HG03457 (cell line): Measurements from ENCODE around the gene SPG11.
"Not testable (repeated sequence)": the region's sequence is repeated elsewhere in the genome, so short reads cannot be mapped to it uniquely, and the experiment has no call there.

Experiments used
- ATAC-seq: cut with Tn5 transposase; IDR thresholded peaks from one replicate; pipeline ENCODE4 v1.9.1; 2021; ENCODE audit warnings: moderate number of reproducible peaks; ENCODE audit not compliant: unreplicated experiment

The SPG11 gene

GRCh38 chr15:44676676-44677075 is 13.2 kb upstream of the SPG11 start:
- no peak for ATAC-seq

- no peak for ATAC-seq
Measured at GRCh38 chr15:44675911-44676310, 12.4 kb upstream of the SPG11 start.

GRCh38 chr15:44673639-44674038 is 10.2 kb upstream of the SPG11 start:
- ATAC-seq = no peak

GRCh38 chr15:44670087-44670950 is 6.9 kb upstream of the SPG11 start:
- no peak for ATAC-seq

- ATAC-seq = no peak
Measured at GRCh38 chr15:44668921-44669320, 5.5 kb upstream of the SPG11 start.

- ATAC-seq = no peak
Measured at GRCh38 chr15:44667039-44667360, 3.5 kb upstream of the SPG11 start.

GRCh38 chr15:44666210-44667038 is 3.0 kb upstream of the SPG11 start:
- ATAC-seq = no peak

GRCh38 chr15:44662478-44663409 is 718 bp downstream of the SPG11 start:
- ATAC-seq = peak; percentile 45

- no peak for ATAC-seq
Measured at GRCh38 chr15:44661576-44661975, 1.9 kb downstream of the SPG11 start.

- ATAC-seq = no peak
Measured at GRCh38 chr15:44659056-44659455, 4.4 kb downstream of the SPG11 start.

- no peak for ATAC-seq
Measured at GRCh38 chr15:44657378-44657777, 6.1 kb downstream of the SPG11 start.

GRCh38 chr15:44656913-44657312 is 6.5 kb downstream of the SPG11 start:
- no peak for ATAC-seq

- ATAC-seq = no peak
Measured at GRCh38 chr15:44656298-44656697, 7.2 kb downstream of the SPG11 start.

- ATAC-seq = no peak
Measured at GRCh38 chr15:44654858-44655257, 8.6 kb downstream of the SPG11 start.

- no peak for ATAC-seq
Measured at GRCh38 chr15:44647637-44648036, 15.8 kb downstream of the SPG11 start.

- ATAC-seq = no peak
Measured at GRCh38 chr15:44647036-44647435, 16.4 kb downstream of the SPG11 start.

GRCh38 chr15:44646460-44646859 is 17.0 kb downstream of the SPG11 start:
- ATAC-seq = no peak

- no peak for ATAC-seq
Measured at GRCh38 chr15:44641651-44642050, 21.8 kb downstream of the SPG11 start.

- ATAC-seq = no peak
Measured at GRCh38 chr15:44636976-44637375, 26.5 kb downstream of the SPG11 start.

- ATAC-seq = no peak
Measured at GRCh38 chr15:44633603-44634002, 29.9 kb downstream of the SPG11 start.

- ATAC-seq = not testable (repeated sequence)
Measured at GRCh38 chr15:44625286-44625685, 38.2 kb downstream of the SPG11 start.
